CD4-positive, alpha-beta T cell treated with Interleukin-4 for 4 hours (primary cell): Measurements from ENCODE around the gene MFGE8.
A peak's percentile ranks its signal among the peaks of the same experiment; 100 is the strongest.
"Not testable (repeated sequence)": the region's sequence is repeated elsewhere in the genome, so short reads cannot be mapped to it uniquely, and the experiment has no call there.

Source experiments
- DNase-seq: peaks from one replicate; pipeline ENCODE4 v3.0.0-alpha.2; 2020

Gene MFGE8

GRCh38 chr15:88913017-88913849 is at the start of gene MFGE8:
TSS of gene MFGE8 (minus strand) at chr15:88913379. CDS start at chr15:88913319, 60 bp downstream.
- DNase-seq = peak; percentile 55

- DNase-seq = no peak
Observed at GRCh38 chr15:88959445-88959844, 46.3 kb upstream of the MFGE8 start.

- no peak for DNase-seq
Observed at GRCh38 chr15:88956906-88957305, 43.7 kb upstream of the MFGE8 start.

- no peak for DNase-seq
Observed at GRCh38 chr15:88956263-88956662, 43.1 kb upstream of the MFGE8 start.

GRCh38 chr15:88954431-88955277 is 41.5 kb upstream of the MFGE8 start:
- DNase-seq = no peak

GRCh38 chr15:88950600-88951160 is 37.5 kb upstream of the MFGE8 start:
- no peak for DNase-seq

- DNase-seq = no peak
Observed at GRCh38 chr15:88949734-88950400, 36.7 kb upstream of the MFGE8 start.

- no peak for DNase-seq
Observed at GRCh38 chr15:88940110-88940675, 27.0 kb upstream of the MFGE8 start.

- no peak for DNase-seq
Observed at GRCh38 chr15:88939486-88939806, 26.3 kb upstream of the MFGE8 start.

GRCh38 chr15:88938802-88939485 is 25.8 kb upstream of the MFGE8 start:
- no peak for DNase-seq

- DNase-seq = not testable (repeated sequence)
Observed at GRCh38 chr15:88934449-88934848, 21.3 kb upstream of the MFGE8 start.

- no peak for DNase-seq
Observed at GRCh38 chr15:88932875-88933330, 19.7 kb upstream of the MFGE8 start.

- no peak for DNase-seq
Observed at GRCh38 chr15:88932271-88932874, 19.2 kb upstream of the MFGE8 start.

- no peak for DNase-seq
Observed at GRCh38 chr15:88930579-88930978, 17.4 kb upstream of the MFGE8 start.

- not testable (repeated sequence) for DNase-seq
Observed at GRCh38 chr15:88929358-88930098, 16.3 kb upstream of the MFGE8 start.

GRCh38 chr15:88928192-88928591 is 15.0 kb upstream of the MFGE8 start:
- DNase-seq = not testable (repeated sequence)

GRCh38 chr15:88925648-88926047 is 12.5 kb upstream of the MFGE8 start:
- not testable (repeated sequence) for DNase-seq

- not testable (repeated sequence) for DNase-seq
Observed at GRCh38 chr15:88920892-88921435, 7.8 kb upstream of the MFGE8 start.

- DNase-seq = no peak
Observed at GRCh38 chr15:88920186-88920891, 7.2 kb upstream of the MFGE8 start.

GRCh38 chr15:88918738-88919137 is 5.6 kb upstream of the MFGE8 start:
- no peak for DNase-seq
